ENCODE results near the gene ITGB5. TPM values are rescaled to one million over a fixed set of nuclear protein-coding genes. Genes with fewer than 3 reads are reported as not detected.

Gene ITGB5, protein sequence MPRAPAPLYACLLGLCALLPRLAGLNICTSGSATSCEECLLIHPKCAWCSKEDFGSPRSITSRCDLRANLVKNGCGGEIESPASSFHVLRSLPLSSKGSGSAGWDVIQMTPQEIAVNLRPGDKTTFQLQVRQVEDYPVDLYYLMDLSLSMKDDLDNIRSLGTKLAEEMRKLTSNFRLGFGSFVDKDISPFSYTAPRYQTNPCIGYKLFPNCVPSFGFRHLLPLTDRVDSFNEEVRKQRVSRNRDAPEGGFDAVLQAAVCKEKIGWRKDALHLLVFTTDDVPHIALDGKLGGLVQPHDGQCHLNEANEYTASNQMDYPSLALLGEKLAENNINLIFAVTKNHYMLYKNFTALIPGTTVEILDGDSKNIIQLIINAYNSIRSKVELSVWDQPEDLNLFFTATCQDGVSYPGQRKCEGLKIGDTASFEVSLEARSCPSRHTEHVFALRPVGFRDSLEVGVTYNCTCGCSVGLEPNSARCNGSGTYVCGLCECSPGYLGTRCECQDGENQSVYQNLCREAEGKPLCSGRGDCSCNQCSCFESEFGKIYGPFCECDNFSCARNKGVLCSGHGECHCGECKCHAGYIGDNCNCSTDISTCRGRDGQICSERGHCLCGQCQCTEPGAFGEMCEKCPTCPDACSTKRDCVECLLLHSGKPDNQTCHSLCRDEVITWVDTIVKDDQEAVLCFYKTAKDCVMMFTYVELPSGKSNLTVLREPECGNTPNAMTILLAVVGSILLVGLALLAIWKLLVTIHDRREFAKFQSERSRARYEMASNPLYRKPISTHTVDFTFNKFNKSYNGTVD
- 74.7 TPM for total RNA-seq

DNA sequence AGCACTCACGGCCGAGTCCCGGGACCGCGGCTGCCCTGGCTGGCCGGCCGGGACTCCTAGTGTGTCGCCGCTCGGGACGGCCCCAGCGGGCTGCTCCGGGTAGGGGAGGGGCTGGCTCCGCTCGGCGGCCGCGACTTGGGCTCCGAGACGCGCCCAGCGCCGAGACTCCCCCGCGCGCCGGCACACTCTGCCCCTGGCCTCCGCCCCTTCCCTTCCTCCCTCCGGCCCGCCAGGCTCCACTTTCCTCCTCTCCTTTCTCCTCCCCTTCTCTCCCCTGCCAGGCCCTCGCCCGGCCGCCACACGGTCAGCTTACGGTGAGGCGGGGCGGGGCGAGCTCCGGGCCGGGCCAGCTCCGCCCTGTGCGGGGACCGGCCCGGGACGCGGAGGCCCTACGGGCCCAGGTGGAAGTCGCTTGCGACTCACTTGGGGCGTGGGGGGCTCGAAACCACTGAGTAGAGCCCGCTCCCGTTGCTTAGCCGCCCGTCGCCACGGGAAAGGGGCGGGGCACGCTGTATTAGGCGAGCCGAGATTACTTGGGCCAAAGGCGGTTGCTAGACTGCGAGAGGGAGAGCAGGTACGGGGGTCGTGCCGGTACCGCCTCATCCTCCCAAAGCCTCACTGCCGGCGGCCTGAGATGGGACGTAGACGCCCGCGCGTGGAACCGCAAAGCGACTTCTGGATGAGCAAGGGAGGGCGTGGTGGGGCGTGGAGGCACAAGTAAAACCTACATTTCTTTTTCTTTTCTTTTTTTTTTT lies at the start of gene ITGB5:
Gene ITGB5 (minus strand): TSS at position 189 of the 755 bp plus-strand sequence. CDS start 365 bp downstream, outside the sequence.
- ATAC-seq: peak; percentile 86
- peak; percentile 90 for DNase-seq (ENCODE audit: low spot score)

DNA sequence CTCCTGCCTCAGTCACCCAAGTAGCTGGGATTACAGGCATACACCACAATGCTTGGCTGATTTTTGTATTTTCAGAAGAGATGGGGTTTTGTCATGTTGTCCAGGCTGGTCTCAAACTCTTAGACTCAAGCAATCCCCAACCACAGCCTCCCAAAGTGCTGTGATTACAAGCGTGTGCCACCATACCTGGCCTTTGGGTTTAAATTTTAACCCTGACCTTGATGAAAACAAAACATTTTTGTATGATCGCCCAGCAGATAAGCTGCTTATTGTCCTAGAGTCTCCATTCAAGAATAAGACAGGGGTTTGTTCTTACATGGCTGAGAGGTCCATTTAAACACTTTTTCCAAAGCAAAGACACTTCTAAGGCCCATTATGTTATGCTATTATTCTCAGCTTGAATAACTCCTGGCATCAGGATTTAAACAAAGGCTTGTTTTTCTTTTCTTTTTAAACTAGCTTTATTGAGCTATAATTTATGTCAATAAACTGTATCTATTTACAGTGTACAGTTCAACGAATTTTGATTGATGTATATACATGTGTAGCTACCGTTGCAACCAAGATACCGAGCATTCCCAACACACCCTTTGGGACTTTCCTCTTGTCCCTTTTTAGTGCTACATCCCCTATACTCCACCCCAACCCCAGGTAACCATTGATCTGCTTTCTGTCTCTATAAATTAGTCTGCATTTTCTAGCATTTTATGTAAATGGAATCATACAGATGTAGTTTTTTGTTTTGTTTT lies 48.8 kb upstream of the ITGB5 start:
- DNase-seq (ENCODE audit: low spot score) (no peak), ATAC-seq (no peak)

DNA sequence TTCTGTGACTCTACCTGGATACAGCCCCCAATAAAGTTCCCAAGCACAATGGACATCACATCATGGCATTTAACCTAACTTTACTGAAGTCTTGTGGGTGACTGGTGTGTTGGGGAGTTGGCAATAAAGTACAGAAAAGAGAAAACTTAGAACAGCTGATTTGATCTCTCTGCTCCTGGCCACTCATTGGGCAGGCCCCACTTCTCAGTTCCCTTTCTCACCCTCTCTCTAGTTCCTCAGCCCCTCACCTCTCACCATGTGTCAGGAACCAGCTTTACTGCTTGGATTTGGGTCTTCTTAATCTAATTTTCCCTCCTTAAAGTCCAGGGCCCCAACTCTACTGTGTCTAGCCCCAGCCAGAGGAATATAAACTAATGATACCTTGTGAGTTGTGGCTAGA lies 48.1 kb upstream of the ITGB5 start:
- DNase-seq (ENCODE audit: low spot score): no peak
- no peak for ATAC-seq

DNA sequence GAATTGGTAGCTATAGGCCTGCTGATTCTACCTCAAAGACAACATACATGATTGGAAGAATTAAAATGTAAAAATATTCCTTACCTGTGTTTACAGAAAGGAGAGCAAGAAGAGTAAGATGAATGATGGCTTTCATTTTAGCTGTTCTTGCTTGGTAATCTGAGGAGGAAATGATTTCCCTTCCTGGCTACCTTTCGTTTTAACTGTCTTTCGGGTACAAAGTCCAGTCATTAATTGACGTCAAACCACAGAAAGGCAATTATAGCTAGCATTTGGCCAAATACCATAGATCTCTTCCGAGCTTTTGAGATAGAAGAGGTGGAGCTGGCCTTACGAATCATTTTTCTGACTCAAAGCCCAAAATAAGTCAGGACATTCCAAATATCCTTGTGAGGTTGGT lies 47.4 kb upstream of the ITGB5 start, which contains the start of gene MUC13:
Gene MUC13 (minus strand): TSS at position 175 of the 400 bp plus-strand sequence. CDS start 39 bp downstream, at position 136.
- DNase-seq (ENCODE audit: low spot score): no peak
- no peak for ATAC-seq

DNA sequence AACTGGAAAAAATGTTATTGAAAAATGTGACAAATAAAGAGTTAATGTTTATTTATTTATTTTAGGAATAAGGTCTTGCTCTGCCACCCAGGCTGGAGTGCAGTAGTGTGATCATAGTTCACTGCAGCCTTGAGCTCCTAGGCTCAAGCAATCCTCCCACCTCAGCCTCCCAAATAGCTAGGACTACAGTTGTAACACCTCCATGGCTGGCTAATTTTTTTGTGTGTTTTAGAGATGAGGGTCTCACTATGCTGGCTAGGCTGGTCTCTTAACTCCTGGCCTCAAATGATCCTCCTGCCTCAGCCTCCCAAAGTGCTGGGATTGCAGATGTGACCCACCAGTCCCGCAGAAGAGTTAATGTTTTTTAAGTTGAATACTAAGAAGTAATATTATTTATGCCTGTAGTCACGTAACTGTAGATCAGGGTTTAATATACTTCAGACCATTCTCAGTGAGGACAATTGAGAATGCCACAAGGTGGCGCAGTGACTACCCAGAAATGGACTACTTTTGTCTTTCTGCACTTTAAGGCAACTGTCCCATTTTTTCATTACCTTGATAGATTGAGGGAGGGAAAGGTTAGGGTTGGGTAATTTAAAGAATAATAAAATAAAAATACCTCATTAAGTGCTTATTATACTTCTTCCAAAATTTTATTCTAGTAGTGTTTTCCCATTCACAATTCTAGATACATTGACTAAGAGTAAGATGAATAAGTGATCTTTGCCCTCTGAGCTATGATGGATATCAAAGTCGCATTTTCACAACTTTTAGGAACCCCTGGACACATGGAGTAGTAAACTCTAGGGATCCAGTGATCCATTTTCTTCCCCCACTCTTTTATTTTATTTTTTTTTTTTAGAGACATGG lies 41.4 kb upstream of the ITGB5 start:
- DNase-seq (ENCODE audit: low spot score) (peak; percentile 62), ATAC-seq (peak; percentile 92)

DNA sequence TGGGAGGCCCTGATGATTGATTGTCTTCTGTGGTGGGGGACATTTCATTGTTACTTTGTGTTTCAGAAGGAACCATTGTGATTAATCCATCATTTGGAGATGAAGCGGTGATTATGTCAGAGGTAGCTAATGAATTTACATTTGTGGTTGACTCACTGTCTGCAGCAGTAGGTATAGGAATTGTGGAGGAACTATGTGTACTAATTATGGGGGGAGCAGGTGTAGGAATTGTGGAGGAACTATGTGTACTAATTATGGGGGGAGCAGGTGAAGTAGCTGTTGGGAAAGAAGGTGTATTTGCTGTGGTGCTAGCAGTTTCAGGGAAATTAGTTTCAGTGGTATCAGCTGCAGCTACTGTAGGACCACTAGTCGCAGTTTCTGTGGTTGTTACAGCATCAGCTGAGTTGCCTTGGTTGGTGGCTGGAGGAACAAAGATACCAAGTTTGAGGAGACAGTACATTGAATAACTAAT lies 40.4 kb upstream of the ITGB5 start:
- ATAC-seq (no peak), DNase-seq (ENCODE audit: low spot score) (no peak)

DNA sequence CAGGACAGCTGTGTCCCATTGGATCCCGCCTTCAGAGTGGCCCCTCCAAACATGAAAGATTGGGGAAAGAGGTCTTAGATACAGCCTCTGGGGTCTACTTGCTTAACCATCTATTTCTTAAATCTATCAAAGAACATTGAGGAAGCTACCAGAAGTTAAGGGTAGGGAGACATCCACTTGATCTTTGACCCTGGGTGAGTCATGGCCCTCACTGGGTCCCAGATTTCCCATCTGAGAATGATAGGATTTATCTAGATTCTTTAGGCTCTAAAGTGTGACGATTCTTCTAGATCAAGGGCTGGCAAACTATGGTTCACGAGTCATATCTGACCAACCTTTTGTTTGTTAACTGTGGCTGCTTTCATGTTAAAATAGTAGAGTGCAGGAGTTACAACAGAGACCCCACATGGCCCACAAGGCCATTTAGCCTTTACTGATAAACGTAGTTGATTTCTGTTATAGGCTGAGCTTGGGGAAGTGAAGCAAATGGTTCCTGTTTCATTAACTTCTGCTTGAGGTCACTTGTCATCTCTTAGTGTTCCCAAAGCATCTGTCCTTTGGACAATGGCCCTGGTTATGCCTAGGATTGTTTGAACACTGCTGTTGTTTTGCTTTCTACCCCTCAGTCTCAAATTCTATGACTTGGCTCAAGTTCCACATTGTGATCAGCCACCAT lies 39.4 kb upstream of the ITGB5 start:
- no peak for DNase-seq (ENCODE audit: low spot score)
- no peak for ATAC-seq

DNA sequence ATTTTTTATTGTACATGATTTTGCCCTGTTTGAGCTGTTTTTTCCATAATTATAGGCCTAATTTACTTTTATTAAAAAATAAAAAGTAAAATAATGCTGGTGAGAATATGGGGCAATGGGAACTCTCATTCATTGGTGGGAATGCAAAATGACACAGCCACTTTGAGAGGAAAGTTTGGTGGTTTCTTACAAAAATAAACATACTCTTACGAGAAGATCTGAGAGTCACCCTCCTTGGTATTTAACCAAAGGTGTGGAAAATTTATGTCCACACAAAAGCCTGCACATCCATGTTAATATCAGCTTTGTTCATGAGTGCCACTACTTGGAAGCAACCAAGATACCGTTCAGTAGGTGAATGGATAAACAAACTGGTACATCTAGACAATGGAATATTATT lies 37.6 kb upstream of the ITGB5 start:
- ATAC-seq: no peak
- DNase-seq (ENCODE audit: low spot score): no peak

DNA sequence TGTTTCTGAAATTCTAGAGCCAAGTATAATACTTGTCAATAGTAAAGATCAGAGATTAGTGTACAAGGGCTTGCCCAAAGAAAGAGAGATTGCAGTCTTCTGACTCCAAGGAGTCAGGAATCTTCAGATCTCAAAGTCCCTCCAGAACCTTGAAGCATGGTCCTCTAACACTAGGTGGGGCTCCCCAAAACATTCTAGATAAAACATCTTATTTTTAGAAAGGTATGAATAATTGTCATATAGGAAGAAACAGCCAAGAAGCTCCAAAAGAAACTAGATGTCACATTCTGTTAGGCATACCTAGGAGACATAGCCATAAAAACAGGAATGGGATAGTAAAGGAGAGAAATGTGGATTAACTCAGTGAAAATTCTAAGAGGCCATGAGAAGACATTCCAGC lies 36.7 kb upstream of the ITGB5 start:
- ATAC-seq: no peak
- DNase-seq (ENCODE audit: low spot score): no peak

DNA sequence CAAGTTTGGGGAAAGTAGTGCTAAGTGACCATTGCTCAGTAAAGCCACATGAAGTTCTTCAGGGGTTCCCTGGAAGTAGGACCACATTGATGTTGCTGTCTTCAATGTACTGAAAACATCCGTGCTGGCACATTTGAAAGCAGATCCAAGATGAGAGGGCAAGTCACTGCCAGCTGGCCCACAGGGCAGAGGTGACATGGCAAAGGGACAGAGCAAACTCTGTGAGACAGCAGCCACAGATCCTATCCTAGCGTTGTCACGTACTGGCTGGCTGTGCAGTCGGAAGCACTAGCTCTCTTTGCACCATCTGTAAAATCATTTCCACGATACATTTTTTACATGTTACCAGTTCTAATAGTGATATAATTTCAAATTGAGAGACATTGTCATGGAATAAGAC lies 33.6 kb upstream of the ITGB5 start:
- DNase-seq (ENCODE audit: low spot score) (peak; percentile 76), ATAC-seq (peak; percentile 96)

DNA sequence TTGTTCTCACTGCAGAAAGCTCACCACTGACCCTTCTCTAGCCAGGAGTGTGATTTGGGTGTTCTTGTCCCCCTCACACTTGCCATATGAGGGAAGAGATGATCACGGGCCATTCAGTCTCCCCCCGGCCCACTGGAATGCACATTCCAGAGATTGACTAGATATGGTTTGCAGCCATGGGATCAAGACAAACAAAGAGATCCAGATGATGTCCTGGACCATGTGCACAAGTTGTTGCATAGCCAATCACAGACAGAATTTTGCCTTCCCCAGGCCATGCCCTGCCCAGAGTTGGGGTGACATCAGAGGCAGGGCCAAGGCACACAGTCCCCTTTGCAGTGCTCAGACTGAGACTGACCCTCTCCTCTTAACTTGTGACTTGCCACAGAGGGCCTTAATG lies 32.6 kb upstream of the ITGB5 start:
- no peak for ATAC-seq
- no peak for DNase-seq (ENCODE audit: low spot score)

DNA sequence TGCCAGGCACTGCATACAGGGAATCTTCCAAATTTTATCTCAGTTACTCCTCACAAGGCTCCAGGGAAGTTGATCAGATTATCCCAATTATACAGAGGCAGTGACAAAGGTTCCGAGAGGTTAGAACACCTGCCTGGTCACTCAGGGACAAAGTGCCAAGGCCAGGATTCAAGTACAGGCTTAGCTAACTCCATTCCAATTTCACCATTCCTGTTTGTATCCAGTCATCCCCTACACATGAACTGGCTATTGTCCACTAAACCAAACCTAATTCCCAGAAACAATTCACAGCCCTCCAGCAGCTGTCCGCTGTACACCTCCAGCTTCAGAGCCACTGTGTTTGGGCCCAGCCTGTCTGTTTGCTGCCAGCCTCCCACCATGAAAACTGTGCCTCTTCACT lies 31.4 kb upstream of the ITGB5 start:
- no peak for DNase-seq (ENCODE audit: low spot score)
- peak; percentile 59 for ATAC-seq

DNA sequence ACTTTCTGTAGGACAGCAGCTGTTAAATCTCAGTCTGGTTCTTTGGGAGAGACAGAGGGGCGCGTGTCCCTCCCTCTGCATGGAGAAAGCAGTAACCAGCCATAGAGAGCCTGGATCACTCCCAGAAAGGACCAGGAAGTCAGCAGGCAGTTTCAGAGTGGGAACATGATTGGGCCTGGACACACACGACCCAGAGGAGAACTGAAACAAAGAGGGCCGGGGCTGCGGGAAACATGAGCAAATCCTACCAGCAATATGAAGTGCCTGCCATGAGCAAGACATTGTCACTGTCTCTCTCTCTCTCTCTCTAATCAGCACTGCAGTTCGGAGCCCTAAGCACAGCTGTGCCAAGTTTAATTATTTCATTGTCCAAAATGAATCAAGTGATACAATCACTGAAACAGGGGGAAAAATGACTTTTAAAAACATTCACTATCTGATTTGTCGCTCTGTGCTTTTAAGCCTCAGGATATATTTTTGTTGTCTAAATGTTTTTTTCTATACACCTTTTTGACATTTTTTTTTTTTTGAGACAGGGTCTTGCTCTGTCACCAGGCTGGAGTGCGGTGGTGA lies 29.8 kb upstream of the ITGB5 start:
- ATAC-seq: no peak
- DNase-seq (ENCODE audit: low spot score): no peak

DNA sequence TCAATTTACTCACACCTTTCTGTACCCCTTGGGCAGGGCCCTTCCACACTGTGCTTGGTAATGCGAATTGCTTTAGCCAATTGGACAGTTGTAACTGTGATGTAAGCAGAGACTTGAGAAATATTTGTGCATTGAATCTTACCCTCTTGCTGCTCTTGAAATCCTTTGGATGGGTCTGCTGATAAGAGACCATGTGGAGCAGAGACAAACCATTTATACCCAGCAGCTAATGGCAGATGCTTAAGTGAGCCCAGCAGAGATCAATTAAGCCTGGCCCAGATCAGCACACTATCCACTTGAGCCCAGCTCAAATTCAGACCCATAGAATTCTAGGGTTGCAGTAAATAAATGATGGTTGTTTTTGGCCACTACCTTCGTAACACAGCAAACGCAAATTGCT lies 28.1 kb upstream of the ITGB5 start:
- no peak for ATAC-seq
- no peak for DNase-seq (ENCODE audit: low spot score)

DNA sequence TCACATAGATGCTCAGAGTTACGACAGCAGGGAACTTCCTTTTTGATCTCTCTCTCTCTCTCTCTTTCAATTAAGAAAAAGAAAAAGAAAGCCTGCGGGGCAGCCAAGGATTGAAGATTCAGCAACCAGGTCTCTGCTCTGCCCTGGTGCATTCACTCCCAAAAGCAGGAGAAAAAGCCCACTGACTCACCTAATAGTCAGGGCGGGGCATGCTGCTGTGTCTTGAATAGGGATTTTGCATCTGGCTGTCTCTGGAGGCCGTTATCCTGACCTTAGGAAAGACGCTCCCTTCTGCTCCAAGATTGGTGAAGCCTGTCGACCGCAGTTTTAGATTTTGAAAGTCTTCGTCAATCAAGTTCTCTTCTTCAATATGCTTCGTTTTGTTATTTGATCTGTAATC lies 20.8 kb upstream of the ITGB5 start:
- no peak for ATAC-seq
- DNase-seq (ENCODE audit: low spot score): no peak

DNA sequence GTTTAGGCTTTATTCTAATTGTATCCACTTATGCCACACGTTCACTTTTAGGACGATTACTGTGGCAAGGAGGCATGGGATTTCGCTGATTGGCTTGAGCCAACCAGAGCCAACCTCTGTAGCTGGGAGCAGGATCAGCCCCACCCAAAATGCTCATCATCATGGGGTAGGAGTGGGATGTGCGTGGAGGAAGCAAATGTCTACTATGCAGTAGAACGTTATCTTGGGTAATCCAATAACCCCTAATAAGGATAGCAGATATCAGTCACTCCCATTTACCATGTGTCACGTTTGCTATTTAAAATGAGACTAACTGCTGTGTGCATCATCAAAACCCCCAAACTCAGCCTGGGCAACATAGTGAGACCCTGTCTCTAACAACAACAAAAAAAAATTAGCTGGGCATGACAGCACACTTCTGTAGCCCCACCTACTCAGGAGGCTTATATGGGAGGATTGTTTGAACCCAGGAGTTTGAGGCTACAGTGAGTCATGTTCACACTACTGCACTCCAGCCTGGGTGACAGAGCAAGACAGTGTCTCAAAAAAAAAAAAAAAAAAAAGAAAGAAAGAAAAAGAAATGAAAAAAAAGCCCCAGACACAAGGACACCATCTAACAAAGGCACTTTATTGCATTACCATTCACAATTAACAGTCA lies 17.8 kb upstream of the ITGB5 start:
- DNase-seq (ENCODE audit: low spot score) (no peak), ATAC-seq (no peak)

DNA sequence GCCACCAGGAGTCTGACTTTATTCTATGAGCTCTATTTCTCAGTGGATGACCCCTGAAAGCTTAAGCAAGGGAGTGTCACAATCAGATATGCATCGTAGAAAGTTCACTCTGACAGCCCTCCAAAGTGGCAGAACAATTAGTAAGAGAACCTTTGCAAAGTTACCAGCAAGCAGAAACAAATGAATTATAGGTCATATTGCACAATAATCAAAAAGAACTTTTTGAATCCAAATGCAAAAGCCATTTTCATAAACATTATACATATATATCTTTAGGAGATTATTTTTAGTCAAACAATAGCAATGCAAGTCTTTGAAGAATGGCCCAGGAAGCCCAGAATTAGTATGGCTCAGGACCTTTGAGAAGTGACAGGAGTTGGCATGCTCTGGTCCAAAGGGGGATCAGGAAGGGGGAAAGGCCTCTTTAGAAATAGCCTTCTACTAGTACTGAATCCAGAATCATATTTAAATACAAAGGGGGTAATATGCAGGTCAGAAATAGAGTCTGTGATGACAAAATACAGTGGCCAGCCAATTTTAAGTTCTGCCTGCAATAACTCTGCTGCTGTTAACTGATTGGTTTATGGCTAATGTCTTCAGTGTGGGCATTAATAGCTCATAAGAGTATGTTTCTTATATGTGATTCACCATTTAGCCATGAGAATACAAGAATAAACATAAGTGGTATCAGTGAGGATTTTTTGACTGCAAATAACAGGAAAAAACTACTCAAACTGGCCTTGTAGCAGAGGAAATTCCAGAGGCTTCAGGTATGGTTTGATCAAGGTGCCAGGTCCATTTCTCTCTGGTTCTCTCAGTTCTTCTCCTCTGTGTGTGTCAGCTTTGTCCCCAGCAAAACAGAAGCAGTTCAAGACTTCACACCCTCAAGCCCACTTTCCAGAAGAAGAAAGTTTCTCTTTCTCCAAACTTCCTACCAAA lies 17.0 kb upstream of the ITGB5 start:
- DNase-seq (ENCODE audit: low spot score): no peak
- ATAC-seq: no peak
